ENCODE results near the gene KMT2D.

DNA sequence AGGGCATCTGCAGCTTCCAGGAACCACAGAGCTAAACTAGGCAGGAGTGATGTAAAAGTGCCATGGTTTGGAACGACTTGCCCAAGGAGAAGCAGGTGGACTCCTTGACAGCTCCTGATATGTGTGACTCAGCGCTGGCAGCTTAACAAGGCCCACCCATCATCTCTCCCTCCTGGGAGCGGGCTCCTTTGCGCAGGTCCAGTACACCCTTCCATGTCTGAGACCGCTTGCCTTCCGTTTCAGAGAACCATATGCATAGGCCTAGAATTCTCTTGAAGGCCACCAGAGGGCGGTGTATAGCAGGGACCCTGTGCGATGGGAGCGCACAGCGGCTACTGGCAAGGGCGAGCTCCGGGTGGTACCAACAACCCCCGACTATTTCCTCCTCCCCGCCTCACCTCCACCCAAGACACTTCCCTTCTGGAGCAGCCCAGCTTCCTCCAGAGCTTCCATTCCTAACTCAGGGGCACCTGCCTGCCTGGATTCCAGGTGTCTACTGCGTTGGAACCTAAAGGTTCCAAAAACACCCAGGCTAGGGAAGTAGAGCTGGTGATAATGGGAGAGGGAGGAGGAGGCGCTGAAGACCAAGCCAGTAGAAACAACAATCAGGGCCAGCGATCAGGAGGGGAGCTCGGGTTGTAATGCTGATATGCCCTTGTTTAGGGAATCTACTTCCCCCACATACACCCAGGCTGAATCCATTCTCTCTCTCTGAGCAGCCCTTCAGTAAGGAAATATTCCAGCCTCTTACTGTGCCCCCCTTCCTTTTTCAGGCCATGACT, 27.7 kb upstream of the KMT2D start:
- TF ChIP-seq, protein P1, sequence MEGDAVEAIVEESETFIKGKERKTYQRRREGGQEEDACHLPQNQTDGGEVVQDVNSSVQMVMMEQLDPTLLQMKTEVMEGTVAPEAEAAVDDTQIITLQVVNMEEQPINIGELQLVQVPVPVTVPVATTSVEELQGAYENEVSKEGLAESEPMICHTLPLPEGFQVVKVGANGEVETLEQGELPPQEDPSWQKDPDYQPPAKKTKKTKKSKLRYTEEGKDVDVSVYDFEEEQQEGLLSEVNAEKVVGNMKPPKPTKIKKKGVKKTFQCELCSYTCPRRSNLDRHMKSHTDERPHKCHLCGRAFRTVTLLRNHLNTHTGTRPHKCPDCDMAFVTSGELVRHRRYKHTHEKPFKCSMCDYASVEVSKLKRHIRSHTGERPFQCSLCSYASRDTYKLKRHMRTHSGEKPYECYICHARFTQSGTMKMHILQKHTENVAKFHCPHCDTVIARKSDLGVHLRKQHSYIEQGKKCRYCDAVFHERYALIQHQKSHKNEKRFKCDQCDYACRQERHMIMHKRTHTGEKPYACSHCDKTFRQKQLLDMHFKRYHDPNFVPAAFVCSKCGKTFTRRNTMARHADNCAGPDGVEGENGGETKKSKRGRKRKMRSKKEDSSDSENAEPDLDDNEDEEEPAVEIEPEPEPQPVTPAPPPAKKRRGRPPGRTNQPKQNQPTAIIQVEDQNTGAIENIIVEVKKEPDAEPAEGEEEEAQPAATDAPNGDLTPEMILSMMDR (conservative IDR thresholded peaks at IDR 0.05; ENCODE audit: low read depth, low read length) = peak; percentile 94
- TF ChIP-seq EZH2 (IDR thresholded peaks at IDR 0.05; ENCODE audit: low read length, unreplicated experiment) = no peak
